ENCODE data around the gene GRK5.

- TF ChIP-seq CTCF (IDR thresholded peaks at IDR 0.05; ENCODE audit: insufficient read depth, low read length, poor library complexity, severe bottlenecking) (no peak), EZH2phosphoT487 (conservative IDR thresholded peaks at IDR 0.05; ENCODE audit: low read length) (no peak)
These were observed 97.2 kb downstream of the GRK5 start for GRCh38 chr10:119304541-119304940.
